ENCODE results near the gene FBXO33.

DNA sequence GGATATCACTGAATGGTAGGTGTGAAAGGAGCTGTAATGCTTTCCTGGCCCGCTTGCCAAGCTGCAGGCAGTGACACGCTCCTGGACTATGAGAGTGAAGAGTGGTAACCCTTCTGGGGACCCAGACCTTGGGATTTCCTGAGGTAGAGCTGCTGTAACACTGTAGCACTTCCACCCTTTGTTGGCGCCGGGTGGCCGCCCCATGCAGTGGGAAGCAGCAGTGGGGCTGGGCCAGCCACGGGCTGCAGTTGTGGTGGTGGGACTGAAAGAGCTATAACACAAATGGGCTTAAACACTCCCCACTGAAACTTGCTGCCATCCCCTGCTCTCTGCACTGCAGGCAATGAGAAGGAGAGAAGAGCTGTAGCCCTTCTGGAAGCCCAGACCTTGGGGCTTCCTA lies 9.6 kb upstream of the FBXO33 start:
- TF ChIP-seq, protein P1, sequence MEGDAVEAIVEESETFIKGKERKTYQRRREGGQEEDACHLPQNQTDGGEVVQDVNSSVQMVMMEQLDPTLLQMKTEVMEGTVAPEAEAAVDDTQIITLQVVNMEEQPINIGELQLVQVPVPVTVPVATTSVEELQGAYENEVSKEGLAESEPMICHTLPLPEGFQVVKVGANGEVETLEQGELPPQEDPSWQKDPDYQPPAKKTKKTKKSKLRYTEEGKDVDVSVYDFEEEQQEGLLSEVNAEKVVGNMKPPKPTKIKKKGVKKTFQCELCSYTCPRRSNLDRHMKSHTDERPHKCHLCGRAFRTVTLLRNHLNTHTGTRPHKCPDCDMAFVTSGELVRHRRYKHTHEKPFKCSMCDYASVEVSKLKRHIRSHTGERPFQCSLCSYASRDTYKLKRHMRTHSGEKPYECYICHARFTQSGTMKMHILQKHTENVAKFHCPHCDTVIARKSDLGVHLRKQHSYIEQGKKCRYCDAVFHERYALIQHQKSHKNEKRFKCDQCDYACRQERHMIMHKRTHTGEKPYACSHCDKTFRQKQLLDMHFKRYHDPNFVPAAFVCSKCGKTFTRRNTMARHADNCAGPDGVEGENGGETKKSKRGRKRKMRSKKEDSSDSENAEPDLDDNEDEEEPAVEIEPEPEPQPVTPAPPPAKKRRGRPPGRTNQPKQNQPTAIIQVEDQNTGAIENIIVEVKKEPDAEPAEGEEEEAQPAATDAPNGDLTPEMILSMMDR (IDR thresholded peaks at IDR 0.05), result no peak
- TF ChIP-seq POLR2A (IDR thresholded peaks at IDR 0.05), result no peak
